ENCODE data around the gene BEND6.
"Not testable (repeated sequence)": the region's sequence is repeated elsewhere in the genome, so short reads cannot be mapped to it uniquely, and the experiment has no call there.

BEND6 gene

DNA sequence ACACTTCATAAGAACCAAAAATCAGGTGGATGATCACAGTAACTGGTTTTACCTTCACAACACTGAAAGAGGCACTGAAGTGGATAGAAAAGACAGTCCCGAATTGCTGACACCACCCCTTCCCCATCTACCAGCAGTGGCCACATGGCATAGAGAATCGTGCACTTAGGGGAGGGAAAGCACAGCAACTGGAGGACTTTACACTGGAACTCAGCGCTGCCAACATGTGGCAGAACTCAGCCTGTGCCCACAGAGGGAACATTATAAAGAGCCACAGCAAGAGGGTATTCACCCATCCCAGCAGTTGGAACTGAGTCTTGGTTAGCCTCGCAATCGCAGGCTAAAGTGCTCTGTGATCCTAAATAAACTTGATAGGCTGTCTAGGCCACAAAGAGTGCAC lies 85.1 kb downstream of the BEND6 start:
- DNase-seq = no peak

DNA sequence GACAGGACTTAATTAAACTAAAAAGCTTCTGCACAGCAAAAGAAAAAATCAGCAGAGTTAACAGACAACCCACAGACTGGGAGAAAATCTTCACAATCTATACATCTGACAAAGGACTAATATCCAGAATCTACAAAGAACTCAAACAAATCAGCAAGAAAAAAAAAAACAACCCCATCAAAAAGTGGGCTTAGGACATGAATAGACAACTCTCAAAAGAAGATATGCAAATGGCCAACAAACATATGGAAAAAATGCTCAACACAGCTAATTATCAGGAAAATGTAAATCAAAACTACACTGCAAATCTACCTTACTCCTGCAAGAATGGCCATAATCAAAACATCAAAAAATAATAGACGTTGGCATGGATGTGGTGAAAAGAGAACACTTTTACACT lies 89.2 kb downstream of the BEND6 start:
- DNase-seq = not testable (repeated sequence)

- no peak for DNase-seq
These were observed 89.7 kb downstream of the BEND6 start for GRCh38 chr6:57044568-57044967.

- peak; percentile 82 for DNase-seq
These were observed 91.7 kb downstream of the BEND6 start, which contains the start of gene KIAA1586 for GRCh38 chr6:57046332-57047256. TSS of gene KIAA1586 (plus strand) at chr6:57046693. CDS start at chr6:57046756, 63 bp downstream.

DNA sequence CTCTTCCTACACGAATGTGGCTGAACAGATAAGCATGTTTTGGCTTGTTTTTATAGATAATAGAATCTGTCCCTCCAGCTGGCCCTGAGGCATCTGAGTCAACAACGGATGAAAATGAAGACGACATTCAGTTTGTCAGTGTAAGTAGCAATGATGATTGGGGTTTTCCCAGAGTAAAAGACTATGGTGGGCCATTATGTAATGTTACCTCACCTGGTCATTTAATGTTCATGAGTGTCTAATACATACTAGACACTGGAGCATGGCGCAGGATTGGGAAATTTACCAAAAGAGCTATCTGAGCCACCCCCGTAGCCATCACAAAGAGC lies 92.3 kb downstream of the BEND6 start:
- DNase-seq = not testable (repeated sequence)

DNA sequence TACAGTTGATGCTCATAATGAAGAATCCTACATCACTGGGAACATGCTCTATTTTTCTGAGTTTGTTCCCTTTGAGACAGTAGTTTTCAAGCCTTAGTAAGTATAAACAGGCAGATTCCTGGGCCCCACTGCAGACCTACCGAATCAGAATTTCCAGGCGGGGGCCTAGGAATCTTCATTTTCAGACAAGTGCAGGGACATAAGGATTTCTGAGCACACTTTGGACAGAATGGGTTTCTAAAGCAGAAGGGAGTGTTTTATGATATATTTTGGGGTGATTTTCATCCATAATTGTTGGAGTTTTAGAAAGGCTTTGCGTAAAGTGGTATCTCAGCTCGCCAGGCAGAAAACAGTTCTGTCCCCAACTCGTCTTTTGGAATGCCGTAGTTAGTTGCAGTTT lies 93.0 kb downstream of the BEND6 start:
- not testable (repeated sequence) for DNase-seq

- DNase-seq = no peak
These were observed 93.7 kb downstream of the BEND6 start for GRCh38 chr6:57048577-57048976.

- DNase-seq = no peak
These were observed 108.9 kb downstream of the BEND6 start for GRCh38 chr6:57063847-57064246.

DNA sequence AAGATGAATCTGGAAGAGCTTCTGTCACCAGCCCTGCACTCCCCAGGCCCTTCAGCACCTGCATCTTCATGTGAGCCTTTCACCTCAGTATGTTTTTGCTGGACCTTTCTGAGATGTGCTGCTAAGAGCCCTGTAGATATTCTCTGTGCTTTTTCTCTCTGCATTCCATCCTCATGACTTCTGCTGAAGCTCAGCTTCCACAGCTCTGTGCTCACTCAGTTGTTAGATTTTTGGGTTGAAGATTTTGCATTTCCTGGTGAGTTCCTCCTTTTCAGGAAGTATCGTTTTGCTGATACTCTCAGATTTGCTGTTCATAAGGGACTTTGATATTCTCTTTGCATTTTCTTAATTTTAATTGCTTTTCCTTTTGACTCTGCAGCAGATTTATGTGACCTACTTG lies 109.9 kb downstream of the BEND6 start:
- DNase-seq = no peak

DNA sequence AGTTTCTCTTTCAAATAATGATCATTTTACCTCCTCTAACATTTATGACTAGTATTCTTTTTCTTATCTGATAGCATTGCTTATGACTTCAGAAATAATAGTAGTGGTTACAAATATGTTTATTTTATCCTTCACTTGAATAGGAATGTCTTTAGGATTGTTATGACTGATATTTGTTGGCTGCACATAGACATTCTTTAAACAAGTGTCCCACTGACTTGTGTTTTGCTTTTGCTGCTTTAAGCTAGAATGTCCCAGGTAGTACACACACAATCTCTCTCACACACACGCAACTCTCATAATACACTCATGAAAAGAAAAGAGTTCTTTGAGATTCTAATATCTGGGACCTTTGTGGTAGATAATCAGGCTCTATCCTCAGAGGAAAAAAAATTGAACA lies 113.2 kb downstream of the BEND6 start:
- DNase-seq = no peak

DNA sequence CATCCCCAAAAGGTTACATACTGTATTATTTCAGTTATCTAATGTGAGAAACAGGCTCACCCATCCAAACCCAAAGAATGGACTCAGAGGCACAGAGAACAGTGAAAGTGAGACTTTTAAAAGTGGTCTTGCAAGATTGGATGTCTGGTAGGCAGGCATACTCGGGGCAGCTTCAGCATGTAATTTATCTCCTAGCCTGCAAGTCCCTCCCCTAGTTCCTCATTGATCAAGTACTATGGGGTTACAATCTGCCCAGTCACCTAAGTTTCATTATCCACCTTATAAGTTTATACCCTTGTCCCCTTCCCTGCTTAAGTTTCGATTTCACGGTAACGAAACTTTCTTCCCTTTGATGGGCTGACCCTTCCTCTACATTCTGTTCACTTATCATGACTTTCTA lies 114.3 kb downstream of the BEND6 start:
- DNase-seq = no peak

DNA sequence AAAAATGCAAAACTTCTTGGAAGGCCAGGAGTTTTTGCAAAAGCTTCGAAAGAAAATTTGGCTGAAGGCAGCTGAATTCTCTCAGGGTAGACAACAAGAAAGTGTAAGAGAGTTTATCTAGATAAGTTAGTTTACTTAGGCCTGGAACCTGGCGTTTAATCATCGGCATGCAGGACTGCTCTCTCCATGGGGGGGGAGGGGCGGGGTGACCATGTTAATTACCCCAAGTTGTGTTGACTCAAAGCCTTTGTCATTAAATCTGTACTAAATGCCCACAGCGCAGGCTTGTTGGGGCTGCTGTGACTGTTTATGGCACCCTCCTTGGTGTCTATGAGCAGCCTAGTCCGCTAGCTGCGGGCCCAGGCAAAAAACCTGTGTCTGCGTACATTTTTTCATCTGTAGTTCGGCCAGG lies 115.0 kb downstream of the BEND6 start:
- no peak for DNase-seq

GRCh38 chr6:57072108-57072507 lies 117.2 kb downstream of the BEND6 start:
- no peak for DNase-seq

- no peak for DNase-seq
These were observed 119.5 kb downstream of the BEND6 start for GRCh38 chr6:57074383-57074782.

DNA sequence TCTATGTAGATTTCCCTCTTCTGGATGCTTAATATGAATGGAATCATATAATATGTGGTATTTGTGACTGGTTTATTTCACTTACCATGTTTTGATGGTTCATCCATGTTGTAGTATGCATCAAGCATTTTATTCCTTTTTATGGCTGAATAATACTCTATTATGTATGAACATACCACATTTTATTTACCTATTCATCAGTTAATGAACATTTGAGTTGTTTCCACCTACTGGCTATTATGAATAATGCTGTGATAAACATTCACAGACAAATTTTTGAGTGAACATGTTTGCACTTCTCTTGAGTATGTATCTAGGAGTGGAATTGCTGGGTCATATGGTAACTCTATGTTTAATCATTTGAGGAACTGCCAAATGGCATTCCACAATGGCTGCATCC lies 120.2 kb downstream of the BEND6 start:
- DNase-seq = no peak

Measured in CD4-positive, alpha-beta T cell treated with Interleukin-4 for 4 hours (primary cell).